Keratinocyte (primary cell): ENCODE measurements around the gene PRKAG3.

ENCODE experiments used
- CTCF ChIP-seq, 3 experiments: IDR thresholded peaks in 1 of 3; conservative IDR thresholded peaks in 1 of 3; optimal IDR thresholded peaks in 1 of 3; 2 replicates in 2 of 3; 3 replicates in 1 of 3; pipeline versions ENCODE3 to v1.5.1; 2011; ENCODE audit warnings: low read length in 3 of 3, mild to moderate bottlenecking in 3 of 3, moderate library complexity in 2 of 3, control low read depth in 1 of 3, inconsistent platforms in 1 of 3; ENCODE audit not compliant: insufficient read depth in 2 of 3; ENCODE audit errors: extremely low read depth in 1 of 3
- EZH2 ChIP-seq: IDR thresholded peaks from one replicate; pipeline ENCODE4 v1.6.1; 2012; ENCODE audit warnings: inconsistent platforms, mild to moderate bottlenecking, low read length, moderate library complexity

GRCh38 chr2:218880102-218880858 is 48.7 kb upstream of the PRKAG3 start, which contains the start of gene WNT10A:
- TF ChIP-seq CTCF (optimal IDR thresholded peaks at IDR 0.05 in 1 of 3, IDR thresholded peaks at IDR 0.05 in 1 of 3, conservative IDR thresholded peaks at IDR 0.05 in 1 of 3; ENCODE audit: extremely low read depth in 1 of 3, insufficient read depth in 2 of 3, low read length in 3 of 3) (no peak), EZH2 (no peak)
